ENCODE measurements around the gene LRBA. TPM values are rescaled to one million over a fixed set of nuclear protein-coding genes. Genes with fewer than 3 reads are reported as not detected.

LRBA gene
- total RNA-seq, 1 experiment from 2014 or later: 77.4 TPM

DNA sequence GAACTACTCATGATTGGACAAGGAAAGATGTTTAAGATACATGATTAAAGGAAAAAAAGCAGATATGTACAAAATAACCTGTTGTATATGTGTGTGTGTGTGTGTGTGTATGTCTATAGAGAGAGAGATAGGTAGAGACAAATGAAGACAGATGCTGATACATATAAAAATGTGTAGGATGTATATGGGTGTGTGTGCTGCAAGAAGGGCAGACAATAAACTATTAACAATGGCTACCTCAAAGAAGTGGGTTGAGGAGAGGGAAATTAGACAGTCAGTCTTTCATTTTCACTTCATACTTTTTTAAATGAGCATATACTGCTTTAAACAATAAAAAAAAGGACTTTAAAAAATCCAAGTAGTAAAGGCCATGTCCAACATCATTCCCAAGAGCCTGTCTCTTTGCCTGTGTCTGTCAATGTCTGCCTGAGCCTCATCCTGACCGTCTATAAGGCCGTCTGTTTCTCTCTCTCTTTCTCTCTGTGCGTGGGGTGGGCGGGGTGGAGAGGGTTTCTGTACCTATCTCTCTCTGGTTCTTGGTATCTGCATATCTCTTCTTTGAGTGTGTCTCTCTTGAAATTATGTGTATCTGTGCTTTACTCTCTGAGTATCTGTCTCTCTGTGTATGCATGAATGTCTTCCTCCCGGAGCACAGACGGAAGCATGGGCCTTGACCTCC is 62.8 kb downstream of the LRBA start:
- intact Hi-C loops (cut with micrococcal nuclease; ENCODE audit: unreplicated experiment): no loop called here
- no peaks in the 10 kb centered on the region for H3K9me2 ChIP-seq (ENCODE audit: insufficient read depth)
- no peaks in the 10 kb centered on the region for H3F3A ChIP-seq (ENCODE audit: insufficient read depth, low read depth)
- H3K27ac ChIP-seq: no peak overlapping the region
- no peaks in the 10 kb centered on the region for H4K20me1 ChIP-seq (ENCODE audit: insufficient read depth)
- H3K4me2 ChIP-seq: no peak overlapping the region
- no peak overlapping the region for H2AFZ ChIP-seq
- no peak overlapping the region for H3K4me3 ChIP-seq
- ChIA-PET POLR2A (ENCODE audit: unreplicated experiment) (no interaction called here), CTCF (no interaction called here)
- no peaks in the 10 kb centered on the region for H3K9me3 ChIP-seq (ENCODE audit: insufficient read depth, low read depth)
- peaks cover 24% of the 10 kb centered on the region for H3K79me2 ChIP-seq (ENCODE audit: low read depth)
- TF ChIP-seq, protein P1, sequence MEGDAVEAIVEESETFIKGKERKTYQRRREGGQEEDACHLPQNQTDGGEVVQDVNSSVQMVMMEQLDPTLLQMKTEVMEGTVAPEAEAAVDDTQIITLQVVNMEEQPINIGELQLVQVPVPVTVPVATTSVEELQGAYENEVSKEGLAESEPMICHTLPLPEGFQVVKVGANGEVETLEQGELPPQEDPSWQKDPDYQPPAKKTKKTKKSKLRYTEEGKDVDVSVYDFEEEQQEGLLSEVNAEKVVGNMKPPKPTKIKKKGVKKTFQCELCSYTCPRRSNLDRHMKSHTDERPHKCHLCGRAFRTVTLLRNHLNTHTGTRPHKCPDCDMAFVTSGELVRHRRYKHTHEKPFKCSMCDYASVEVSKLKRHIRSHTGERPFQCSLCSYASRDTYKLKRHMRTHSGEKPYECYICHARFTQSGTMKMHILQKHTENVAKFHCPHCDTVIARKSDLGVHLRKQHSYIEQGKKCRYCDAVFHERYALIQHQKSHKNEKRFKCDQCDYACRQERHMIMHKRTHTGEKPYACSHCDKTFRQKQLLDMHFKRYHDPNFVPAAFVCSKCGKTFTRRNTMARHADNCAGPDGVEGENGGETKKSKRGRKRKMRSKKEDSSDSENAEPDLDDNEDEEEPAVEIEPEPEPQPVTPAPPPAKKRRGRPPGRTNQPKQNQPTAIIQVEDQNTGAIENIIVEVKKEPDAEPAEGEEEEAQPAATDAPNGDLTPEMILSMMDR (conservative IDR thresholded peaks at IDR 0.05): no peak
- TF ChIP-seq EZH2 (IDR thresholded peaks at IDR 0.05; ENCODE audit: low read depth): no peak
- peaks cover 9% of the 10 kb centered on the region for H3K4me1 ChIP-seq (replicated peaks; ENCODE audit: insufficient read depth)
- H3K27me3 ChIP-seq (ENCODE audit: insufficient read depth, low read depth): no peaks in the 10 kb centered on the region
- no TSS peak for BruUV-seq (replicated peaks)
- no peaks in the 10 kb centered on the region for H3K36me3 ChIP-seq (ENCODE audit: low read depth)
- no peak for DNase-seq

DNA sequence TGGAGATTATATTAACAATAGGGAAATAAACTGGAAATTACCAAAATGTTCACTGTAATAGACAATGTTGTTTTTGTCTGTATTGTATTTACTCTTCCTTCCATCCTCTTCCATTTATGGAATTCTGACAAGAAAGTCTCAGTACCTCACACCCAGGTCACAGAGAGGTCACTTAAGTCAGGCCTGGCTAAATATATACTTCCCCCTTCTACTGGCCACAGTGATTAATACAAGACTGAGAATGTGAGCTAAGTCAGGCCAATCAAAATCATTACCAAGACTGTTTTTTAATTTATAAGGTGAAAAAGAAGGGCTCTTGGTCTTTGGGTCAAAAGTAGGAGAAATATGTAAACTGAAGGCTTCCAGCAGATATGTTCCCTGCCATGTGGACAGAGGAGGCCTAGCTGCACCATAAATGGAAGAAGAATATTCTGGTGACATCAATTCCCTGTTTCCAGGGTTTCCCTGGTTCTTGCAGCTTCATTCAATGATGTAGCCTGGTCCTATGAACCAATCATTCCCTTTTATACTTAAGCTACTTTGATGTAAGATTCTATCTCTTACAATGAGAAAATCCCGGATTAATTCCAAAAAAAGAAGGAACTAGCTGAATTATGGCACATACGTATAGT is 64.3 kb downstream of the LRBA start:
- TF ChIP-seq, protein P1 (conservative IDR thresholded peaks at IDR 0.05): no peak
- TF ChIP-seq EZH2 (IDR thresholded peaks at IDR 0.05; ENCODE audit: low read depth): no peak
- ChIA-PET CTCF (no interaction called here), POLR2A (ENCODE audit: unreplicated experiment) (no interaction called here)
- BruUV-seq (replicated peaks): no TSS peak
- Histone ChIP-seq H2AFZ (no peak overlapping the region), H3K4me2 (peak overlapping the region; percentile 3; the same call in 1 of the 2 replicates), H3K4me3 (no peak overlapping the region), H3K9me3 (ENCODE audit: insufficient read depth, low read depth) (no peaks in the 10 kb centered on the region), H3K36me3 (ENCODE audit: low read depth) (no peaks in the 10 kb centered on the region), H3K27me3 (ENCODE audit: insufficient read depth, low read depth) (no peaks in the 10 kb centered on the region), H3K4me1 (replicated peaks; ENCODE audit: insufficient read depth) (peaks cover 9% of the 10 kb centered on the region), H4K20me1 (ENCODE audit: insufficient read depth) (no peaks in the 10 kb centered on the region), H3F3A (ENCODE audit: insufficient read depth, low read depth) (no peaks in the 10 kb centered on the region), H3K9me2 (ENCODE audit: insufficient read depth) (no peaks in the 10 kb centered on the region), H3K27ac (no peak overlapping the region), H3K79me2 (ENCODE audit: low read depth) (peaks cover 34% of the 10 kb centered on the region)
- no peak for DNase-seq
- intact Hi-C loops (cut with micrococcal nuclease; ENCODE audit: unreplicated experiment): no loop called here

DNA sequence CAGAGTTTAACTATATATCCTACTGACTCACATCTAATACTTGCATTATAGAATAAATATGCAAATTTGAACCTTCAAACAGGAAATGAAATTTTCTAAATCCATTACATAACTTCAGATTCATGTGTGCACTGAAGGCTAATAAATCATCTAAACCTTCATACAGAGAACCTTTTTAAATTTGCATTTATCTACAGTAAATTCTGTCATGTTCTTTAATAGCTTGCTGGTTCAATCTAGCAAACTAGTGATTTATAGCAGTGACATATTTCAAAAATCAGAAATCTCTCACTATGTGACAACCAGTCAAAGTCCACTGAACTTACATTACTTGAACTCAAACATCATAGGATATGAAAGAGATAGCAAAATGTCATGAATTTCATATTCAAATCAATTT is 65.1 kb downstream of the LRBA start:
- no peak for DNase-seq
- Histone ChIP-seq H4K20me1 (ENCODE audit: insufficient read depth) (no peaks in the 10 kb centered on the region), H3K4me3 (no peak overlapping the region), H2AFZ (no peak overlapping the region), H3K4me2 (no peak overlapping the region), H3K4me1 (replicated peaks; ENCODE audit: insufficient read depth) (peaks cover 9% of the 10 kb centered on the region), H3K9me2 (ENCODE audit: insufficient read depth) (no peaks in the 10 kb centered on the region), H3K79me2 (ENCODE audit: low read depth) (peaks cover 41% of the 10 kb centered on the region), H3K27ac (no peak overlapping the region), H3K36me3 (ENCODE audit: low read depth) (no peaks in the 10 kb centered on the region), H3K27me3 (ENCODE audit: insufficient read depth, low read depth) (no peaks in the 10 kb centered on the region), H3K9me3 (ENCODE audit: insufficient read depth, low read depth) (no peaks in the 10 kb centered on the region), H3F3A (ENCODE audit: insufficient read depth, low read depth) (no peaks in the 10 kb centered on the region)
- ChIA-PET POLR2A (ENCODE audit: unreplicated experiment) (no interaction called here), CTCF (no interaction called here)
- intact Hi-C loops (cut with micrococcal nuclease; ENCODE audit: unreplicated experiment): no loop called here
- no TSS peak for BruUV-seq (replicated peaks)
- TF ChIP-seq EZH2 (IDR thresholded peaks at IDR 0.05; ENCODE audit: low read depth): no peak
- TF ChIP-seq, protein P1 (conservative IDR thresholded peaks at IDR 0.05): no peak

Data from PC-9 (cell line).